Activated gamma-delta T cell (primary cell): Measurements from ENCODE around the gene LMF1.

Experiments used
- DNase-seq: peaks from one replicate; lab custom pipeline; 2025; lab: John Stamatoyannopoulos, UW

The LMF1 gene

GRCh38 chr16:813204-813915, 157.4 kb downstream of the LMF1 start:
- DNase-seq = no peak

- no peak for DNase-seq
These were observed 162.7 kb downstream of the LMF1 start for GRCh38 chr16:808085-808386.

GRCh38 chr16:807347-808084, 163.3 kb downstream of the LMF1 start:
- peak; percentile 83 for DNase-seq

- DNase-seq = no peak
These were observed 165.3 kb downstream of the LMF1 start for GRCh38 chr16:805474-805873.

- DNase-seq = no peak
These were observed 166.4 kb downstream of the LMF1 start for GRCh38 chr16:804193-805048.

GRCh38 chr16:803754-804080, 167.1 kb downstream of the LMF1 start:
- no peak for DNase-seq
